CD4-positive, CD25-positive, alpha-beta regulatory T cell (primary cell): Measurements from ENCODE around the gene RBFOX2. TPM values are rescaled to one million over a fixed set of nuclear protein-coding genes. Genes with fewer than 3 reads are reported as not detected.
A peak's percentile ranks its signal among the peaks of the same experiment; 100 is the strongest.

ENCODE experiments used
- ATAC-seq, 2 donors: fragments of 150-1000 bp; cut with Tn5 transposase; one replicate each; pipeline ENCODE4 v1.10.0; 2021; ENCODE audit warnings: low read depth in 2 of 2, moderate number of reproducible peaks in 2 of 2, moderate library complexity in 1 of 2
- DNase-seq, 3 donors: peaks; one replicate each; pipeline versions ENCODE4 v3.0.0 to v3.0.0-alpha.2; 2012 to 2022; ENCODE audit warnings: mixed read lengths in 1 of 3
- H3K27ac ChIP-seq: one replicate; pipeline ENCODE4 v1.7.0; 2013; ENCODE audit warnings: mild to moderate bottlenecking, low read length; ENCODE audit not compliant: insufficient read depth, poor library complexity, severe bottlenecking
- H3K27me3 ChIP-seq: one replicate; pipeline ENCODE4 v1.7.0; 2013; ENCODE audit warnings: low read length; ENCODE audit not compliant: control insufficient read depth, insufficient read depth
- H3K36me3 ChIP-seq: one replicate; pipeline ENCODE4 v1.7.0; 2013; ENCODE audit warnings: mild to moderate bottlenecking, low read length, moderate library complexity; ENCODE audit not compliant: control insufficient read depth, insufficient read depth
- H3K4me1 ChIP-seq: 2 replicates; pipeline ENCODE4 v1.7.0; 2013; ENCODE audit warnings: mild to moderate bottlenecking, low read length; ENCODE audit not compliant: insufficient read depth, control insufficient read depth, poor library complexity, severe bottlenecking
- H3K4me3 ChIP-seq: one replicate; pipeline ENCODE4 v1.7.0; 2013; ENCODE audit warnings: low read depth, mild to moderate bottlenecking, low read length, moderate library complexity
- H3K9me3 ChIP-seq, 2 experiments: 1 replicate in 1 of 2; 2 replicates in 1 of 2; pipeline ENCODE4 v1.7.0; 2013; ENCODE audit warnings: low read length in 2 of 2, mild to moderate bottlenecking in 1 of 2, moderate library complexity in 1 of 2; ENCODE audit not compliant: control insufficient read depth in 2 of 2
- H3K27ac Mint-ChIP-seq, 3 donors: one replicate each; pipeline ENCODE4 v1.8.0; 2020 to 2022; ENCODE audit warnings: mild to moderate bottlenecking in 3 of 3, mixed read lengths in 3 of 3, moderate library complexity in 2 of 3
- H3K27me3 Mint-ChIP-seq: one replicate; pipeline ENCODE4 v1.8.0; 2022; ENCODE audit warnings: mild to moderate bottlenecking, mixed read lengths
- H3K36me3 Mint-ChIP-seq: one replicate; pipeline ENCODE4 v1.8.0; 2020; ENCODE audit warnings: mixed read lengths
- H3K4me1 Mint-ChIP-seq, 4 donors: one replicate each; pipeline ENCODE4 v1.8.0; 2020 to 2022; ENCODE audit warnings: mixed read lengths in 4 of 4, mild to moderate bottlenecking in 1 of 4
- H3K4me3 Mint-ChIP-seq, 4 donors: one replicate each; pipeline ENCODE4 v1.8.0; 2020 to 2022; ENCODE audit warnings: mild to moderate bottlenecking in 4 of 4, mixed read lengths in 4 of 4, moderate library complexity in 3 of 4
- H3K9me3 Mint-ChIP-seq, 7 donors: one replicate each; pipeline ENCODE4 v1.8.0; 2020 to 2022; ENCODE audit warnings: mixed read lengths in 7 of 7, mild to moderate bottlenecking in 3 of 7, moderate library complexity in 2 of 7
- polyA plus RNA-seq, 4 donors: library from polyadenylated mRNA; unstranded; fragments of 300-500 nt; fragmentation: Illumina TruSeq; gene quantifications; one replicate each; pipeline ENCODE4 v1.2.3, GENCODE V29; 2021
- total RNA-seq: library from RNA; stranded (reverse); gene quantifications from one replicate; pipeline ENCODE4 v1.2.3, GENCODE V29; 2022

Gene RBFOX2
- total and polyA plus RNA-seq, 5 donors from 2014 or later = 0.25 to 0.52 TPM; not detected in 3

- Histone ChIP-seq H3K4me1 (no peaks in the 10 kb centered on the region), H3K27ac (no peak overlapping the region), H3K27me3 (peaks cover 6% of the 10 kb centered on the region), H3K36me3 (no peaks in the 10 kb centered on the region), H3K9me3 (no peaks in the 10 kb centered on the region), H3K4me3 (no peak overlapping the region)
- DNase-seq (no peak), ATAC-seq (no peak)
- H3K27ac Mint-ChIP-seq = no peak overlapping the region
- H3K27me3 Mint-ChIP-seq = peaks cover 36% of the 10 kb centered on the region
- H3K9me3 Mint-ChIP-seq = no peaks in the 10 kb centered on the region
- H3K4me3 Mint-ChIP-seq = no peak overlapping the region
- no peaks in the 10 kb centered on the region for H3K4me1 Mint-ChIP-seq
- no peaks in the 10 kb centered on the region for H3K36me3 Mint-ChIP-seq
These were observed 69.4 kb downstream of the RBFOX2 start for GRCh38 chr22:35959121-35959800.

- no peaks in the 10 kb centered on the region for H3K36me3 Mint-ChIP-seq
These were observed 70.3 kb downstream of the RBFOX2 start for GRCh38 chr22:35958334-35958733.

GRCh38 chr22:35957589-35957988, 71.0 kb downstream of the RBFOX2 start:
- Histone ChIP-seq H3K9me3 (no peaks in the 10 kb centered on the region), H3K4me1 (no peaks in the 10 kb centered on the region), H3K27me3 (peaks cover 6% of the 10 kb centered on the region), H3K27ac (no peak overlapping the region), H3K4me3 (no peak overlapping the region), H3K36me3 (no peaks in the 10 kb centered on the region)
- Mint-ChIP-seq H3K27me3 (peaks cover 38% of the 10 kb centered on the region), H3K36me3 (no peaks in the 10 kb centered on the region), H3K9me3 (no peaks in the 10 kb centered on the region), H3K27ac (no peak overlapping the region), H3K4me3 (no peak overlapping the region), H3K4me1 (no peaks in the 10 kb centered on the region)
- DNase-seq = no peak
- no peak for ATAC-seq

More at GRCh38 chr22:35958334-35958733, 70.3 kb downstream of the RBFOX2 start:
- DNase-seq (no peak), ATAC-seq (no peak)
- Histone ChIP-seq H3K4me3 (no peak overlapping the region), H3K27ac (no peak overlapping the region), H3K27me3 (peaks cover 6% of the 10 kb centered on the region), H3K36me3 (no peaks in the 10 kb centered on the region), H3K4me1 (no peaks in the 10 kb centered on the region), H3K9me3 (no peaks in the 10 kb centered on the region)
- no peak overlapping the region for H3K4me3 Mint-ChIP-seq
- H3K27ac Mint-ChIP-seq = no peak overlapping the region
- H3K27me3 Mint-ChIP-seq = peaks cover 36% of the 10 kb centered on the region
- no peaks in the 10 kb centered on the region for H3K4me1 Mint-ChIP-seq
- no peaks in the 10 kb centered on the region for H3K9me3 Mint-ChIP-seq

GRCh38 chr22:35956850-35957249, 71.8 kb downstream of the RBFOX2 start:
- peaks cover 41% of the 10 kb centered on the region for H3K27me3 Mint-ChIP-seq
- no peaks in the 10 kb centered on the region for H3K36me3 Mint-ChIP-seq
- no peak overlapping the region for H3K4me3 Mint-ChIP-seq
- Histone ChIP-seq H3K4me3 (no peak overlapping the region), H3K9me3 (no peaks in the 10 kb centered on the region), H3K27ac (no peak overlapping the region), H3K27me3 (peaks cover 6% of the 10 kb centered on the region), H3K4me1 (no peaks in the 10 kb centered on the region), H3K36me3 (no peaks in the 10 kb centered on the region)
- no peak for ATAC-seq
- H3K4me1 Mint-ChIP-seq = no peaks in the 10 kb centered on the region
- peak overlapping the region in 1 of 3 donors; percentile 26 for H3K27ac Mint-ChIP-seq
- no peak for DNase-seq
- H3K9me3 Mint-ChIP-seq = no peaks in the 10 kb centered on the region

- Mint-ChIP-seq H3K36me3 (no peaks in the 10 kb centered on the region), H3K4me3 (no peak overlapping the region), H3K9me3 (no peaks in the 10 kb centered on the region), H3K27ac (no peak overlapping the region), H3K4me1 (no peaks in the 10 kb centered on the region), H3K27me3 (peaks cover 44% of the 10 kb centered on the region)
- H3K4me1 ChIP-seq = no peaks in the 10 kb centered on the region
- no peaks in the 10 kb centered on the region for H3K9me3 ChIP-seq
- H3K27me3 ChIP-seq = peaks cover 6% of the 10 kb centered on the region
- DNase-seq (no peak), ATAC-seq (no peak)
- H3K36me3 ChIP-seq = no peaks in the 10 kb centered on the region
- no peak overlapping the region for H3K27ac ChIP-seq
- H3K4me3 ChIP-seq = no peak overlapping the region
These were observed 73.1 kb downstream of the RBFOX2 start for GRCh38 chr22:35955546-35955945.

- H3K36me3 Mint-ChIP-seq = no peaks in the 10 kb centered on the region
- peaks cover 0 to 1% (median 0%) of the 10 kb centered on the region in 7 donors for H3K9me3 Mint-ChIP-seq
- DNase-seq = no peak
These were observed 76.0 kb downstream of the RBFOX2 start for GRCh38 chr22:35952576-35952975.

GRCh38 chr22:35950262-35950661, 78.4 kb downstream of the RBFOX2 start:
- no peak for ATAC-seq
- Mint-ChIP-seq H3K4me3 (no peak overlapping the region), H3K27ac (no peak overlapping the region)

More at GRCh38 chr22:35952576-35952975, 76.0 kb downstream of the RBFOX2 start:
- Histone ChIP-seq H3K27ac (no peak overlapping the region), H3K9me3 (no peaks in the 10 kb centered on the region), H3K36me3 (no peaks in the 10 kb centered on the region), H3K4me1 (no peaks in the 10 kb centered on the region), H3K27me3 (no peaks in the 10 kb centered on the region), H3K4me3 (no peak overlapping the region)
- Mint-ChIP-seq H3K27me3 (peaks cover 41% of the 10 kb centered on the region), H3K4me1 (no peaks in the 10 kb centered on the region), H3K27ac (no peak overlapping the region), H3K4me3 (no peak overlapping the region)
- ATAC-seq = no peak

GRCh38 chr22:35949243-35949642, 79.4 kb downstream of the RBFOX2 start:
- Histone ChIP-seq H3K27ac (no peak overlapping the region), H3K9me3 (no peaks in the 10 kb centered on the region), H3K36me3 (no peaks in the 10 kb centered on the region), H3K27me3 (peaks cover 9% of the 10 kb centered on the region), H3K4me3 (no peak overlapping the region), H3K4me1 (no peaks in the 10 kb centered on the region)
- H3K27ac Mint-ChIP-seq = no peak overlapping the region
- H3K4me3 Mint-ChIP-seq = no peak overlapping the region
- DNase-seq (no peak), ATAC-seq (no peak)
- H3K9me3 Mint-ChIP-seq = peaks cover 0 to 1% (median 0%) of the 10 kb centered on the region in 7 donors
- H3K4me1 Mint-ChIP-seq = no peaks in the 10 kb centered on the region
- peaks cover 34% of the 10 kb centered on the region for H3K27me3 Mint-ChIP-seq
- H3K36me3 Mint-ChIP-seq = no peaks in the 10 kb centered on the region

More at GRCh38 chr22:35950262-35950661, 78.4 kb downstream of the RBFOX2 start:
- Mint-ChIP-seq H3K9me3 (peaks cover 0 to 1% (median 0%) of the 10 kb centered on the region in 7 donors), H3K36me3 (no peaks in the 10 kb centered on the region), H3K4me1 (no peaks in the 10 kb centered on the region), H3K27me3 (peaks cover 33% of the 10 kb centered on the region)
- Histone ChIP-seq H3K9me3 (no peaks in the 10 kb centered on the region), H3K27me3 (peaks cover 5% of the 10 kb centered on the region), H3K4me1 (no peaks in the 10 kb centered on the region), H3K36me3 (no peaks in the 10 kb centered on the region), H3K27ac (no peak overlapping the region), H3K4me3 (no peak overlapping the region)
- DNase-seq = no peak
